OCI-LY3 (cell line): ENCODE data around the gene ARL5B.
"Not testable (repeated sequence)": the region's sequence is repeated elsewhere in the genome, so short reads cannot be mapped to it uniquely, and the experiment has no call there.

Experiments used
- H2AFZ ChIP-seq: fragments of 200-600, 300-600 bp; shearing (Covaris generic); 2 replicates; pipeline ENCODE4 v1.6.0; 2014; ENCODE audit warnings: antibody characterized with exemption, low read depth, low read length
- H3K27ac ChIP-seq: fragments of 200-600, 300-600 bp; sonication (generic); 2 replicates; pipeline ENCODE4 v1.5.1; 2014; ENCODE audit warnings: mild to moderate bottlenecking, low read length, moderate library complexity, mixed read lengths
- H3K27me3 ChIP-seq: fragments of 200-600, 300-600 bp; sonication (generic); 2 replicates; pipeline ENCODE4 v1.6.1; 2014; ENCODE audit warnings: low read depth, low read length, mixed read lengths
- H3K36me3 ChIP-seq: fragments of 200-600, 300-600 bp; sonication (generic); replicated peaks from 2 replicates; pipeline ENCODE3; 2014; ENCODE audit warnings: low read depth, low read length, mixed read lengths
- H3K4me1 ChIP-seq: fragments of 300-600, 200-600 bp; sonication (generic); 2 replicates; pipeline ENCODE4 v1.6.1; 2014; ENCODE audit warnings: low read length, mixed read lengths
- H3K4me2 ChIP-seq: fragments of 200-600, 300-600 bp; sonication (generic); 2 replicates; pipeline ENCODE4 v1.6.1; 2014; ENCODE audit warnings: low read length, mixed read lengths
- H3K4me3 ChIP-seq: fragments of 300-600, 200-600 bp; sonication (generic); 2 replicates; pipeline ENCODE4 v1.5.1; 2014; ENCODE audit warnings: antibody characterized with exemption, mild to moderate bottlenecking, low read length, moderate library complexity
- H3K79me2 ChIP-seq: fragments of 300-600, 200-600 bp; shearing (Covaris generic); 2 replicates; pipeline ENCODE4 v1.6.1; 2014; ENCODE audit warnings: mild to moderate bottlenecking, low read length, mixed read lengths
- H3K9ac ChIP-seq: fragments of 300-600, 200-600 bp; shearing (Covaris generic); 2 replicates; pipeline ENCODE4 v1.6.0; 2014; ENCODE audit warnings: mild to moderate bottlenecking, low read length, moderate library complexity
- H3K9me3 ChIP-seq: fragments of 200-600, 300-600 bp; shearing (Covaris generic); 2 replicates; pipeline ENCODE4 v1.6.1; 2014; ENCODE audit warnings: low read length, mixed read lengths; ENCODE audit not compliant: insufficient read depth
- H4K20me1 ChIP-seq: fragments of 200-600, 300-600 bp; sonication (generic); 2 replicates; pipeline ENCODE4 v1.6.1; 2016; ENCODE audit warnings: low read length, mixed read lengths; ENCODE audit not compliant: insufficient read depth
- CTCF ChIP-seq: fragments of 200-600, 300-600 bp; sonication (generic); IDR thresholded peaks from 2 replicates; pipeline ENCODE4 v1.5.1; 2014; ENCODE audit warnings: antibody characterized with exemption, low read length, low read depth
- EZH2phosphoT487 ChIP-seq: fragments of 200-600 bp; shearing (Covaris generic); IDR thresholded peaks from 2 replicates; pipeline ENCODE4 v1.6.1; 2018; ENCODE audit warnings: antibody characterized with exemption, mixed run types, low read depth

ARL5B gene

GRCh38 chr10:18635995-18636394, 23.2 kb upstream of the ARL5B start:
- Histone ChIP-seq H3K27ac (no peak overlapping the region), H3K9ac (no peak overlapping the region), H2AFZ (no peak overlapping the region), H3K4me3 (no peak overlapping the region), H3K36me3 (no peaks in the 10 kb centered on the region), H3K4me2 (no peak overlapping the region), H3K27me3 (no peaks in the 10 kb centered on the region), H3K4me1 (no peaks in the 10 kb centered on the region), H3K79me2 (no peaks in the 10 kb centered on the region), H4K20me1 (no peaks in the 10 kb centered on the region), H3K9me3 (no peaks in the 10 kb centered on the region)
- no peak for TF ChIP-seq EZH2phosphoT487
- TF ChIP-seq CTCF, result no peak

GRCh38 chr10:18637400-18637799, 21.8 kb upstream of the ARL5B start:
- H3K27me3 ChIP-seq, H3K4me3 ChIP-seq, H3K9ac ChIP-seq, H4K20me1 ChIP-seq, H3K4me2 ChIP-seq, H3K4me1 ChIP-seq, H3K9me3 ChIP-seq, H3K79me2 ChIP-seq, H2AFZ ChIP-seq, H3K27ac ChIP-seq, H3K36me3 ChIP-seq: not testable (repeated sequence)

GRCh38 chr10:18639719-18640118, 19.5 kb upstream of the ARL5B start:
- H3K9ac ChIP-seq, H3K36me3 ChIP-seq, H3K79me2 ChIP-seq, H4K20me1 ChIP-seq, H3K9me3 ChIP-seq, H2AFZ ChIP-seq, H3K27me3 ChIP-seq, H3K27ac ChIP-seq, H3K4me1 ChIP-seq, H3K4me2 ChIP-seq, H3K4me3 ChIP-seq: not testable (repeated sequence)

- Histone ChIP-seq H4K20me1 (no peaks in the 10 kb centered on the region), H3K36me3 (no peaks in the 10 kb centered on the region), H3K27ac (no peak overlapping the region), H3K9me3 (no peaks in the 10 kb centered on the region), H3K4me2 (no peak overlapping the region), H3K9ac (no peak overlapping the region), H3K4me3 (no peak overlapping the region), H3K27me3 (no peaks in the 10 kb centered on the region), H3K4me1 (peaks cover 16% of the 10 kb centered on the region), H3K79me2 (peaks cover 30% of the 10 kb centered on the region), H2AFZ (no peak overlapping the region)
- no peak for TF ChIP-seq CTCF
- TF ChIP-seq EZH2phosphoT487, result no peak
These were observed 12.1 kb upstream of the ARL5B start for GRCh38 chr10:18647151-18647550.

- Histone ChIP-seq H4K20me1 (no peaks in the 10 kb centered on the region), H3K27me3 (no peaks in the 10 kb centered on the region), H2AFZ (no peak overlapping the region), H3K36me3 (no peaks in the 10 kb centered on the region), H3K4me2 (no peak overlapping the region), H3K27ac (no peak overlapping the region), H3K9ac (no peak overlapping the region), H3K9me3 (no peaks in the 10 kb centered on the region), H3K79me2 (peaks cover 30% of the 10 kb centered on the region), H3K4me3 (no peak overlapping the region), H3K4me1 (peaks cover 18% of the 10 kb centered on the region)
- TF ChIP-seq CTCF, result no peak
- no peak for TF ChIP-seq EZH2phosphoT487
These were observed 11.3 kb upstream of the ARL5B start for GRCh38 chr10:18647945-18648344.
